SK-N-SH (cell line): ENCODE results near the gene ASTN2.

Experiments
- CHD2 ChIP-seq: fragments of 150-350 bp; IDR thresholded peaks from 2 replicates; pipeline ENCODE4 v1.6.1; 2018; ENCODE audit warnings: low read length; ENCODE audit not compliant: partially characterized antibody
- POLR2AphosphoS5 ChIP-seq: IDR thresholded peaks from 2 replicates; pipeline ENCODE4 v1.6.1; 2012; ENCODE audit warnings: low read depth, low read length
- RFX5 ChIP-seq: IDR thresholded peaks from 2 replicates; pipeline ENCODE4 v1.6.1; 2012; ENCODE audit warnings: mild to moderate bottlenecking, improper control_type of control experiment, low read length
- TAF1 ChIP-seq: IDR thresholded peaks from 2 replicates; pipeline ENCODE4 v1.6.1; 2012; ENCODE audit warnings: low read depth, mild to moderate bottlenecking, low read length, moderate library complexity, borderline replicate concordance
- TF ChIP-seq, protein P1 (sequence below): fragments of 200-600 bp; sonication (generic); IDR thresholded peaks from 2 replicates; pipeline ENCODE4 v1.6.1; 2017; ENCODE audit warnings: antibody characterized with exemption, mild to moderate bottlenecking, moderate library complexity
- TF ChIP-seq, protein P2 (sequence below): fragments of 150-350 bp; IDR thresholded peaks from 2 replicates; pipeline ENCODE4 v1.6.1; 2017; ENCODE audit warnings: antibody characterized with exemption, low read length, low read depth, borderline replicate concordance
- TF ChIP-seq, protein P3 (sequence below): IDR thresholded peaks from 2 replicates; pipeline ENCODE4 v1.6.1; 2012; ENCODE audit warnings: mild to moderate bottlenecking, low read depth, low read length, moderate library complexity

DNA sequence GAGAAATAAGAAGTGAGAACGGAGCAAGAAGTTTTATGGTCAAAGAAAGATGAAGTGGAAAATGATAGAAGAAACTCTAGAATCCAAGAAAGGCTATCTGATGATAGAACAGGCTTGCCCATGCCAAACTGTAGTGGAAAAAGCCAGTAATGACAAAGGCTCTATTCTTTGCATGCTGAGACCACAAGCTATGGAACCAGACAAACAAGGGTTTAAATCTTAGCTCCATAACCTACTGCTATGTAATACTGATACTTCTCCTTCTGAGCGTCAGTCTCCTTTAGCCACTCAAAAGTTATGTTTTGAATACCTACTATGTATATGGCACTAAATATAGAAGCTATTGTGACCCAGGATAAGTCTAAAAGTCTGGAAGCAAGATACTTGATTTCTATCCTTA is 778.9 kb downstream of the ASTN2 start:
- TF ChIP-seq, protein P1, sequence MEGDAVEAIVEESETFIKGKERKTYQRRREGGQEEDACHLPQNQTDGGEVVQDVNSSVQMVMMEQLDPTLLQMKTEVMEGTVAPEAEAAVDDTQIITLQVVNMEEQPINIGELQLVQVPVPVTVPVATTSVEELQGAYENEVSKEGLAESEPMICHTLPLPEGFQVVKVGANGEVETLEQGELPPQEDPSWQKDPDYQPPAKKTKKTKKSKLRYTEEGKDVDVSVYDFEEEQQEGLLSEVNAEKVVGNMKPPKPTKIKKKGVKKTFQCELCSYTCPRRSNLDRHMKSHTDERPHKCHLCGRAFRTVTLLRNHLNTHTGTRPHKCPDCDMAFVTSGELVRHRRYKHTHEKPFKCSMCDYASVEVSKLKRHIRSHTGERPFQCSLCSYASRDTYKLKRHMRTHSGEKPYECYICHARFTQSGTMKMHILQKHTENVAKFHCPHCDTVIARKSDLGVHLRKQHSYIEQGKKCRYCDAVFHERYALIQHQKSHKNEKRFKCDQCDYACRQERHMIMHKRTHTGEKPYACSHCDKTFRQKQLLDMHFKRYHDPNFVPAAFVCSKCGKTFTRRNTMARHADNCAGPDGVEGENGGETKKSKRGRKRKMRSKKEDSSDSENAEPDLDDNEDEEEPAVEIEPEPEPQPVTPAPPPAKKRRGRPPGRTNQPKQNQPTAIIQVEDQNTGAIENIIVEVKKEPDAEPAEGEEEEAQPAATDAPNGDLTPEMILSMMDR = no peak
- TF ChIP-seq RFX5 = no peak
- TF ChIP-seq CHD2 = no peak
- TF ChIP-seq, protein P2, sequence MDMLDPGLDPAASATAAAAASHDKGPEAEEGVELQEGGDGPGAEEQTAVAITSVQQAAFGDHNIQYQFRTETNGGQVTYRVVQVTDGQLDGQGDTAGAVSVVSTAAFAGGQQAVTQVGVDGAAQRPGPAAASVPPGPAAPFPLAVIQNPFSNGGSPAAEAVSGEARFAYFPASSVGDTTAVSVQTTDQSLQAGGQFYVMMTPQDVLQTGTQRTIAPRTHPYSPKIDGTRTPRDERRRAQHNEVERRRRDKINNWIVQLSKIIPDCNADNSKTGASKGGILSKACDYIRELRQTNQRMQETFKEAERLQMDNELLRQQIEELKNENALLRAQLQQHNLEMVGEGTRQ = no peak
- no peak for TF ChIP-seq TAF1
- TF ChIP-seq, protein P3, sequence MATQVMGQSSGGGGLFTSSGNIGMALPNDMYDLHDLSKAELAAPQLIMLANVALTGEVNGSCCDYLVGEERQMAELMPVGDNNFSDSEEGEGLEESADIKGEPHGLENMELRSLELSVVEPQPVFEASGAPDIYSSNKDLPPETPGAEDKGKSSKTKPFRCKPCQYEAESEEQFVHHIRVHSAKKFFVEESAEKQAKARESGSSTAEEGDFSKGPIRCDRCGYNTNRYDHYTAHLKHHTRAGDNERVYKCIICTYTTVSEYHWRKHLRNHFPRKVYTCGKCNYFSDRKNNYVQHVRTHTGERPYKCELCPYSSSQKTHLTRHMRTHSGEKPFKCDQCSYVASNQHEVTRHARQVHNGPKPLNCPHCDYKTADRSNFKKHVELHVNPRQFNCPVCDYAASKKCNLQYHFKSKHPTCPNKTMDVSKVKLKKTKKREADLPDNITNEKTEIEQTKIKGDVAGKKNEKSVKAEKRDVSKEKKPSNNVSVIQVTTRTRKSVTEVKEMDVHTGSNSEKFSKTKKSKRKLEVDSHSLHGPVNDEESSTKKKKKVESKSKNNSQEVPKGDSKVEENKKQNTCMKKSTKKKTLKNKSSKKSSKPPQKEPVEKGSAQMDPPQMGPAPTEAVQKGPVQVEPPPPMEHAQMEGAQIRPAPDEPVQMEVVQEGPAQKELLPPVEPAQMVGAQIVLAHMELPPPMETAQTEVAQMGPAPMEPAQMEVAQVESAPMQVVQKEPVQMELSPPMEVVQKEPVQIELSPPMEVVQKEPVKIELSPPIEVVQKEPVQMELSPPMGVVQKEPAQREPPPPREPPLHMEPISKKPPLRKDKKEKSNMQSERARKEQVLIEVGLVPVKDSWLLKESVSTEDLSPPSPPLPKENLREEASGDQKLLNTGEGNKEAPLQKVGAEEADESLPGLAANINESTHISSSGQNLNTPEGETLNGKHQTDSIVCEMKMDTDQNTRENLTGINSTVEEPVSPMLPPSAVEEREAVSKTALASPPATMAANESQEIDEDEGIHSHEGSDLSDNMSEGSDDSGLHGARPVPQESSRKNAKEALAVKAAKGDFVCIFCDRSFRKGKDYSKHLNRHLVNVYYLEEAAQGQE = no peak
- no peak for TF ChIP-seq POLR2AphosphoS5
